ENCODE data around the gene SPAG9.
"Not testable (repeated sequence)": the region's sequence is repeated elsewhere in the genome, so short reads cannot be mapped to it uniquely, and the experiment has no call there.

DNA sequence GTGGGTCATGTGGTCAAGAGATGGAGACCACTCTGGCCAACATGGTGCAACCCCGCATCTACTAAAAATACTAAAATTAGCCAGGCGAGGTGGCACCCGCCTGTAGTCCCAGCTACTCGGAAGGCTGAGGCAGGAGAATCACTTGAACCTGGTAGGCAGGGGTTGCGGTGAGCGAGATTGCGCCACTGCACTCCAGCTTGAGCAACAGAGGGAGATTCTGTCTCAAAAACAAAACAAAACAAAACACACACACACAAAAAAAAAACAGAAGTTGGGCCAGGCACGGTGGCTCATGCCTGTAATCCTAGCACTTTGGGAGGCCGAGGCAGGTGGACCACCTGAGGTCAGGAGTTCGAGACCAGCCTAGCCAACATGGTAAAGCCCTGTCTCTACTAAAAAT is 31.8 kb downstream of the SPAG9 start:
- TF ChIP-seq, protein P1, sequence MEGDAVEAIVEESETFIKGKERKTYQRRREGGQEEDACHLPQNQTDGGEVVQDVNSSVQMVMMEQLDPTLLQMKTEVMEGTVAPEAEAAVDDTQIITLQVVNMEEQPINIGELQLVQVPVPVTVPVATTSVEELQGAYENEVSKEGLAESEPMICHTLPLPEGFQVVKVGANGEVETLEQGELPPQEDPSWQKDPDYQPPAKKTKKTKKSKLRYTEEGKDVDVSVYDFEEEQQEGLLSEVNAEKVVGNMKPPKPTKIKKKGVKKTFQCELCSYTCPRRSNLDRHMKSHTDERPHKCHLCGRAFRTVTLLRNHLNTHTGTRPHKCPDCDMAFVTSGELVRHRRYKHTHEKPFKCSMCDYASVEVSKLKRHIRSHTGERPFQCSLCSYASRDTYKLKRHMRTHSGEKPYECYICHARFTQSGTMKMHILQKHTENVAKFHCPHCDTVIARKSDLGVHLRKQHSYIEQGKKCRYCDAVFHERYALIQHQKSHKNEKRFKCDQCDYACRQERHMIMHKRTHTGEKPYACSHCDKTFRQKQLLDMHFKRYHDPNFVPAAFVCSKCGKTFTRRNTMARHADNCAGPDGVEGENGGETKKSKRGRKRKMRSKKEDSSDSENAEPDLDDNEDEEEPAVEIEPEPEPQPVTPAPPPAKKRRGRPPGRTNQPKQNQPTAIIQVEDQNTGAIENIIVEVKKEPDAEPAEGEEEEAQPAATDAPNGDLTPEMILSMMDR (IDR thresholded peaks at IDR 0.05): not testable (repeated sequence)
- not testable (repeated sequence) for TF ChIP-seq POLR2A (IDR thresholded peaks at IDR 0.05)
